Subcutaneous adipose tissue (tissue), 4 donors: ENCODE results near the gene SCRN3. TPM values are rescaled to one million over a fixed set of nuclear protein-coding genes. Genes with fewer than 3 reads are reported as not detected.

Experiments used
- CTCF ChIP-seq: fragments of 450-650 bp; IDR thresholded peaks from one replicate; pipeline ENCODE4 v1.5.1; 2016; ENCODE audit warnings: low read depth, mild to moderate bottlenecking, control low read depth, antibody characterized with exemption, moderate library complexity
- total RNA-seq, 4 donors: library from RNA; depleted of rRNA; stranded (reverse); fragments of >200 nt; gene quantifications; one replicate each; pipeline ENCODE4 v1.1.0, GENCODE V29; 2016

Gene SCRN3
- total RNA-seq, 4 donors from 2014 or later: 18.3 to 21.8 (median 21.2) TPM

GRCh38 chr2:174395969-174396630 is 570 bp downstream of the SCRN3 start:
- TF ChIP-seq CTCF: no peak

GRCh38 chr2:174397773-174398172 is 2.2 kb downstream of the SCRN3 start:
- no peak for TF ChIP-seq CTCF

DNA sequence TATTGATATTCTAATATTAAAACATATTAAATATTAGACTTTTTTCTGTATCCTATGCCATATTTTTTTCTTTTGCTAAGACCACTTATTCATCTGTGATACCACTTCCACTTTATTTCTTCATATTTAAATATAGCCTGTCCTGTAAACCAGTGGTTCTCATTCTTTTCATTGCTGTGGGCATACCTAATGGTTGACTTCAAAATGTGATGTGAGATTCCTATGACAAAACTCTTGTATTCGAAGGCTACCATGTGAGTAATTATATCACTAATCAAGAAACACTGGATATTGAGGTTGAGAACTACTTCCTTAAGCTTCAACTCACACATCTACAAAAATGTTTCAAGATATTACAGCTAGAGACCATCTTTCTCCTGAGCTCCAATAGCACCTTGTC is 3.6 kb downstream of the SCRN3 start:
- no peak for TF ChIP-seq CTCF

GRCh38 chr2:174400853-174401252 is 5.3 kb downstream of the SCRN3 start:
- TF ChIP-seq CTCF: no peak

- no peak for TF ChIP-seq CTCF
Measured at GRCh38 chr2:174403628-174404027, 8.1 kb downstream of the SCRN3 start.

- TF ChIP-seq CTCF: no peak
Measured at GRCh38 chr2:174412256-174412655, 16.7 kb downstream of the SCRN3 start.

DNA sequence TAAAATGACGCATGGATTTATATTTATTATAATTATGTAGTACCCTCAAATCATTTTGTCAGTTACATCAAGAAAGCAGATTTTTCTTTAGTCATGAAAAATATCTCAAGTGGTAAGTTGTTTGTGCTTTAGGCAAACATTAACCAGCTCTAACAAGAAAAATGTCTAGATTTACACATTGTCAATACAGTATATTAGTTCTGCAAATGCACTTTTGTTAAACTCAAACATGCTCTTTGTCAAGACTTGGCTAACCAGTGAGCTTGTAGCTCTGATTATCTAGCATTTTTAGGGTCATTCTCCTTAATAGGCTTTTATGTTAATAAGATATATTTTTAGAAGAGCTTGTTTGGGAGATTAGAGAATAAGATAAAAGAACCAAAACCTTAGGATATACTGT is 32.7 kb downstream of the SCRN3 start:
- no peak for TF ChIP-seq CTCF
